Astrocyte of the spinal cord (primary cell): ENCODE data around the gene MARCHF3.
"Not testable (repeated sequence)": the region's sequence is repeated elsewhere in the genome, so short reads cannot be mapped to it uniquely, and the experiment has no call there.

Experiments used
- DNase-seq: peaks from one replicate; pipeline ENCODE4 v3.0.0; 2011; ENCODE audit warnings: low read depth, low spot score
- H3K4me3 ChIP-seq: 2 replicates; pipeline ENCODE4 v1.5.1; 2011; ENCODE audit warnings: low read depth, mild to moderate bottlenecking, low read length, moderate library complexity
- CTCF ChIP-seq: IDR thresholded peaks from 2 replicates; pipeline ENCODE4 v1.5.1; 2012; ENCODE audit warnings: low read depth, mild to moderate bottlenecking, low read length, inconsistent platforms
- in situ Hi-C: cut with HindIII; loops from 2 replicates; pipeline ENCODE4 v1.10.0; 2017; ENCODE audit warnings: low sequenced_read_pairs

MARCHF3 gene

GRCh38 chr5:126911986-126912385 lies 118.4 kb downstream of the MARCHF3 start:
- no peak overlapping the region for H3K4me3 ChIP-seq
- in situ Hi-C loops, result no loop called here
- no peak for TF ChIP-seq CTCF
- DNase-seq, result no peak

GRCh38 chr5:126909856-126910255 lies 120.5 kb downstream of the MARCHF3 start:
- in situ Hi-C loops, result no loop called here
- no peak for TF ChIP-seq CTCF
- no peak for DNase-seq
- no peak overlapping the region for H3K4me3 ChIP-seq

DNA sequence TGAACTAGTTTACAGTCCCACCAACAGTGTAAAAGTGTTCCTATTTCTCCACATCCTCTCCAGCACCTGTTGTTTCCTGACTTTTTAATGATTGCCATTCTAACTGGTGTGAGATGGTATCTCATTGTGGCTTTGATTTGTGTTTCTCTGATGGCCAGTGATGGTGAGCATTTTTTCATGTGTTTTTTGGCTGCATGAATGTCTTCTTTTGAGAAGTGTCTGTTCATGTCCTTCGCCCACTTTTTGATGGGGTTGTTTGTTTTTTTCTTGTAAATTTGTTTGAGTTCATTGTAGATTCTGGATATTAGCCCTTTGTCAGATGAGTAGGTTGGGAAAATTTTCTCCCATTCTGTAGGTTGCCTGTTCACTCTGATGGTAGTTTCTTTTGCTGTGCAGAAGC lies 126.0 kb downstream of the MARCHF3 start:
- H3K4me3 ChIP-seq, DNase-seq, in situ Hi-C loops: not testable (repeated sequence)

- no peak for DNase-seq
- TF ChIP-seq CTCF, result no peak
- in situ Hi-C loops, result no loop called here
- H3K4me3 ChIP-seq, result no peak overlapping the region
Observed at GRCh38 chr5:126900796-126901195, 129.6 kb downstream of the MARCHF3 start.

DNA sequence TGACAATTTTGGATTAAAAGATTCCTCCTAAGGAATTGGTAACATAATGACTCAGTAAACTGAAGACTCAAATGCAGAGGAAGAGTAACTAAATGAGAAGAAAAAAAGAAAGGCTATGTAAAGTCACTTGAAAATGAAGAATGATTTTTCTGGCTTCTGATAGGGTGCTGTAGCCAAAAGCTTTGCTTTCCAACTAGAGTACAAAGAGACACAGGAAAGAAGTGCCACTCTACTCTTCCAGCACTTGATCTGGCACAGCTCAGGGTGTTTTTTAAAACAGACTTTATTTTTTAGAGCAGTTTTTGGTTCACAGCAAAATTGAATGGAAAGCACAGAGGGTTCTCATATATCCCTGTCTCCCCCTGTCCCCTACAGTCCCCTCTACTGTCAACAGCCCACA lies 130.9 kb downstream of the MARCHF3 start:
- H3K4me3 ChIP-seq, result no peak overlapping the region
- TF ChIP-seq CTCF, result no peak
- in situ Hi-C loops, result no loop called here
- DNase-seq, result no peak

GRCh38 chr5:126897851-126898630 lies 132.3 kb downstream of the MARCHF3 start:
- TF ChIP-seq CTCF, result no peak
- no peak overlapping the region for H3K4me3 ChIP-seq
- in situ Hi-C loops, result no loop called here
- DNase-seq, result no peak

GRCh38 chr5:126896170-126896702 lies 134.1 kb downstream of the MARCHF3 start:
- in situ Hi-C loops, result no loop called here
- H3K4me3 ChIP-seq, result no peak overlapping the region
- no peak for TF ChIP-seq CTCF
- no peak for DNase-seq

GRCh38 chr5:126895712-126896111 lies 134.6 kb downstream of the MARCHF3 start:
- DNase-seq, in situ Hi-C loops, H3K4me3 ChIP-seq: not testable (repeated sequence)

DNA sequence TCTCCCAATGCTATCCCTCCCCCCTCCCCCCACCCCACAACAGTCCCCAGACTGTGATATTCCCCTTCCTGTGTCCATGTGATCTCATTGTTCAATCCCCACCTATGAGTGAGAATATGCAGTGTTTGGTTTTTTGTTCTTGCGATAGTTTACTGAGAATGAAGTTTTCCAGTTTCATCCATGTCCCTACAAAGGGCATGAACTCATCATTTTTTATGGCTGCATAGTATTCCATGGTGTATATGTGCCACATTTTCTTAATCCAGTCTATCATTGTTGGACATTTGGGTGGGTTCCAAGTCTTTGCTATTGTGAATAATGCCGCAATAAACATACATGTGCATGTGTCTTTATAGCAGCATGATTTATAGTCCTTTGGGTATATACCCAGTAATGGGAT lies 139.9 kb downstream of the MARCHF3 start:
- DNase-seq, H3K4me3 ChIP-seq, in situ Hi-C loops: not testable (repeated sequence)
